ENCODE measurements around the gene GRIK4.

GRIK4 gene

DNA sequence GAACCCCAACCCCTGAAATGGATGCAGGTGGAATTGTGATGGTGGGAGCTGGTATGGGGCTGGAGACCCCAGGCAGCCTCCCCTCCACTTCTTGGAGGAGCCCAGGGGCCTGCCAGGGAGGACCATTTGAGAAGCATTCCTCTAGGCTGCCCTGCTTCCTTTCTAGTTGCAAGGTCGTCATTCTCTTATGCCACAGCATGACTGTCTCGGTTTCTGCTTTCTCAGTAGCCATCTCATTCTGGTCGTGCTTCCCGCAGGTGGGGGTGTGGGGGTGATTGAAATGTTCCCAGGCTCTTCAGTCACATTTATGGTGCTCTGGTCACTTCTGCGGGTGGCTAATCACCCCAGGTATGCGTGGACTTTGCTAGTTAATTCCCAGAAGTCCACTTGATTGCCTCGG, 288.7 kb downstream of the GRIK4 start:
- no peaks in the 10 kb centered on the region for H3K9me2 ChIP-seq (ENCODE audit: low read depth, low read length)
- H3K4me1 ChIP-seq (ENCODE audit: insufficient read depth, low read length, severe bottlenecking) = no peaks in the 10 kb centered on the region
- no peak overlapping the region for H3K27ac ChIP-seq (ENCODE audit: low read depth, low read length, poor library complexity, severe bottlenecking)
- H4K20me1 ChIP-seq (ENCODE audit: insufficient read depth, low read length) = no peaks in the 10 kb centered on the region
- no peak overlapping the region for H3K4me3 ChIP-seq (ENCODE audit: low read depth, low read length, poor library complexity, severe bottlenecking)
- H3F3A ChIP-seq (ENCODE audit: insufficient read depth, low read length) = no peaks in the 10 kb centered on the region
- H3K36me3 ChIP-seq (ENCODE audit: insufficient read depth, low read length) = no peaks in the 10 kb centered on the region
- no peak overlapping the region for H3K4me2 ChIP-seq (ENCODE audit: low read length)
- no peaks in the 10 kb centered on the region for H3K27me3 ChIP-seq (ENCODE audit: insufficient read depth, low read length)
- no peaks in the 10 kb centered on the region for H3K9me3 ChIP-seq (ENCODE audit: low read length)
- no peak overlapping the region for H2AFZ ChIP-seq (ENCODE audit: low read length)
- H3K79me2 ChIP-seq (ENCODE audit: insufficient read depth, low read length) = no peaks in the 10 kb centered on the region
- H3K9ac ChIP-seq (ENCODE audit: low read length) = no peak overlapping the region
- TF ChIP-seq, protein P1, sequence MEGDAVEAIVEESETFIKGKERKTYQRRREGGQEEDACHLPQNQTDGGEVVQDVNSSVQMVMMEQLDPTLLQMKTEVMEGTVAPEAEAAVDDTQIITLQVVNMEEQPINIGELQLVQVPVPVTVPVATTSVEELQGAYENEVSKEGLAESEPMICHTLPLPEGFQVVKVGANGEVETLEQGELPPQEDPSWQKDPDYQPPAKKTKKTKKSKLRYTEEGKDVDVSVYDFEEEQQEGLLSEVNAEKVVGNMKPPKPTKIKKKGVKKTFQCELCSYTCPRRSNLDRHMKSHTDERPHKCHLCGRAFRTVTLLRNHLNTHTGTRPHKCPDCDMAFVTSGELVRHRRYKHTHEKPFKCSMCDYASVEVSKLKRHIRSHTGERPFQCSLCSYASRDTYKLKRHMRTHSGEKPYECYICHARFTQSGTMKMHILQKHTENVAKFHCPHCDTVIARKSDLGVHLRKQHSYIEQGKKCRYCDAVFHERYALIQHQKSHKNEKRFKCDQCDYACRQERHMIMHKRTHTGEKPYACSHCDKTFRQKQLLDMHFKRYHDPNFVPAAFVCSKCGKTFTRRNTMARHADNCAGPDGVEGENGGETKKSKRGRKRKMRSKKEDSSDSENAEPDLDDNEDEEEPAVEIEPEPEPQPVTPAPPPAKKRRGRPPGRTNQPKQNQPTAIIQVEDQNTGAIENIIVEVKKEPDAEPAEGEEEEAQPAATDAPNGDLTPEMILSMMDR (IDR thresholded peaks at IDR 0.05; ENCODE audit: low read length) = no peak
- TF ChIP-seq EZH2 (IDR thresholded peaks at IDR 0.05; ENCODE audit: borderline replicate concordance, low read length) = no peak

DNA sequence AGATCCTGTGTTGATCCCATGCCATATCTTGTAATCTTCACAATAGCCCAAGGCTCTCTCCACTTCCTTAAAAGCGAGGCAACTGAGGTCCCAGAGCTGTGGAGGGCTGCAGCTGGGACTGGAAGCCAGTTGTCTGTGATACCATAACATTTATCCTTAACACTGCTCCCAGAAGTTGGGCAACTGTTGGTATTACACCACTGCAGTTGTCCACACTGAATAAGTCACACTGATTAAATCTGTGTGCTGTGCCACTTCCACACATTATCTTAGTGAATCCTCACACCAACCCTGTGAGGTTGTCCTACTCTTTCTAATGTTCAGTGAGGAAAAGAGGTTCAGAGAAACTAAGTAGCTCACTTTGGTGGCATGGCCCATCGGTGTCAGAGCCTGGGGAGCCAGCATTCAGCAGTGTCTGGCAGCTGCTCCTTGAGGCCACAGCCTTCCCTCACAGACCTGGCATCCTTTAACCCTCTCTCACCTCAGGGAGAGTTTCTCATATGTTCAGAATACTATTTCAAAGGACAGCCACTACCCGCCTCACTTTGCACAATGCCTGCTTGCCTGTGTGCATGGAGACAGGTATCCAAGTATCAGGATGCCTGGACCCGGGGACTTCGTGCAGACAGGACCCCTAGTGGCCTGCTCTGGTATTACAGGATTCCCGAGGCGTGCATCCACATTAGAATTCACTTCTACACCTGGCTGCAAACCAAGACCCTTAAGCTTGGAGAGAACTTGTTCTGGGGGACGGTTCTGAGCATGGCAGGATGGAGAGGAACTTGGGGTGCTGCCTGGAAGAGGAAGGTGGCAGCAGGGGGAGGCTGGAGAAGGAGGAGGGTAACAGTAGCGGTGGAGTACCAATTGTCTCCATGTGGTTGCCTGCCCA, 290.5 kb downstream of the GRIK4 start:
- Histone ChIP-seq H3K9ac (ENCODE audit: low read length) (no peak overlapping the region), H3K4me2 (ENCODE audit: low read length) (no peak overlapping the region), H3F3A (ENCODE audit: insufficient read depth, low read length) (no peaks in the 10 kb centered on the region), H3K27ac (ENCODE audit: low read depth, low read length, poor library complexity, severe bottlenecking) (no peak overlapping the region), H3K4me3 (ENCODE audit: low read depth, low read length, poor library complexity, severe bottlenecking) (no peak overlapping the region), H3K9me2 (ENCODE audit: low read depth, low read length) (no peaks in the 10 kb centered on the region), H2AFZ (ENCODE audit: low read length) (no peak overlapping the region), H3K36me3 (ENCODE audit: insufficient read depth, low read length) (no peaks in the 10 kb centered on the region), H3K9me3 (ENCODE audit: low read length) (no peaks in the 10 kb centered on the region), H3K27me3 (ENCODE audit: insufficient read depth, low read length) (no peaks in the 10 kb centered on the region), H4K20me1 (ENCODE audit: insufficient read depth, low read length) (no peaks in the 10 kb centered on the region), H3K79me2 (ENCODE audit: insufficient read depth, low read length) (no peaks in the 10 kb centered on the region), H3K4me1 (ENCODE audit: insufficient read depth, low read length, severe bottlenecking) (no peaks in the 10 kb centered on the region)
- TF ChIP-seq EZH2 (IDR thresholded peaks at IDR 0.05; ENCODE audit: borderline replicate concordance, low read length) = no peak
- TF ChIP-seq, protein P1 (IDR thresholded peaks at IDR 0.05; ENCODE audit: low read length) = peak; percentile 77

DNA sequence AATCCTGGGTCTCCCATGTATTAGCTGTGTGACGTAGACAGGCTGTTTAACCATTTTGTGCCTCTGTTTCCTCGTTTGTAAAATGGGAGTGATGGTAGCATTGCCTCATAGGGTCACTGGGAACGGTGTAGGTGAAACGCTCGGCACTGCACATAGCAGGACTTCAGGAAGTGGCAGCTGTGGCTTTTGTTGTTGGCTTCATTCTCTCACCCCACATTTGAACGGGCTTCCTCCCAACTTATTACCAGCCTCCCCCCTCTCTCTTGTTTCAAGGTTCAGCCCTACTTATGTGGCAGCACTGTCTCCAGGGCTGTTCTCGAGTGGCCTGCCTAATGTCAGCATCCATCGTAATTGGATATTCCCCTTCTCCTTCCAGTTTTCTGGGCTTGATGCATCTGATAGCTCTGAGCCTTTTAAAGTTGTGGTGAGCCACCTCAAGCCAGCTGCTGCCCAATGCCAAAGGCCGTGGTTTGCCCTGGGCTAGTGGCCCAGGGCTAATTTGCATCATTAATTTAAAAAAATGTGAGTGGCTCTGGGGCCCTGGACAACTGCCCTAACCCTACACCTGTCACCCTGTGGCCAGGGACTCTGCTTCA, 294.5 kb downstream of the GRIK4 start:
- TF ChIP-seq, protein P1 (IDR thresholded peaks at IDR 0.05; ENCODE audit: low read length) = no peak
- TF ChIP-seq EZH2 (IDR thresholded peaks at IDR 0.05; ENCODE audit: borderline replicate concordance, low read length) = no peak
- no peaks in the 10 kb centered on the region for H3K9me3 ChIP-seq (ENCODE audit: low read length)
- H3K4me1 ChIP-seq (ENCODE audit: insufficient read depth, low read length, severe bottlenecking) = no peaks in the 10 kb centered on the region
- H2AFZ ChIP-seq (ENCODE audit: low read length) = no peak overlapping the region
- H3K4me3 ChIP-seq (ENCODE audit: low read depth, low read length, poor library complexity, severe bottlenecking) = no peak overlapping the region
- no peaks in the 10 kb centered on the region for H3K27me3 ChIP-seq (ENCODE audit: insufficient read depth, low read length)
- no peak overlapping the region for H3K9ac ChIP-seq (ENCODE audit: low read length)
- H3K9me2 ChIP-seq (ENCODE audit: low read depth, low read length) = no peaks in the 10 kb centered on the region
- H3K4me2 ChIP-seq (ENCODE audit: low read length) = no peak overlapping the region
- no peaks in the 10 kb centered on the region for H3F3A ChIP-seq (ENCODE audit: insufficient read depth, low read length)
- no peaks in the 10 kb centered on the region for H3K79me2 ChIP-seq (ENCODE audit: insufficient read depth, low read length)
- H4K20me1 ChIP-seq (ENCODE audit: insufficient read depth, low read length) = no peaks in the 10 kb centered on the region
- no peaks in the 10 kb centered on the region for H3K36me3 ChIP-seq (ENCODE audit: insufficient read depth, low read length)
- no peak overlapping the region for H3K27ac ChIP-seq (ENCODE audit: low read depth, low read length, poor library complexity, severe bottlenecking)

All from OCI-LY1 (cell line).